Fibroblast of peridontal ligament (primary cell): ENCODE measurements around the gene EFCAB6.

ENCODE experiments used
- DNase-seq: peaks from one replicate; pipeline ENCODE4 v3.0.0-alpha.2; 2010; ENCODE audit errors: extremely low read depth

Gene EFCAB6

DNA sequence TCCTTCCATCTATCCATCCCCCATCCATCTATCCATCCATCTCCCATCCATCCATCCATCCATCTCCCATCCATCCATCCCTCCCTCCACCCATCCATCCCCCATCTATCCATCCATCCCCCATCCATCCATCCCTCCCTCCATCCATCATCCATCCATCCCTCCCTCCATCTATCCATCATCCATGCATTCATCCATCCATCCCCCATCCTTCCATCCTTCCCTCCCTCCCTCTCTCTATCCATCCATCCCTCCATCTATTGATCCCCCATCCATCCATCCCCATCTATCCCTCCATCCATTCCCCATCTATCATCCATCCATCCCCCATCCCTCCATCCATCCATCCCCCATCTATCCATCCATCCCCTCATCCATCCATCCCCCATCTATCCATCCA is 303.6 kb downstream of the EFCAB6 start:
- DNase-seq, result no peak

DNA sequence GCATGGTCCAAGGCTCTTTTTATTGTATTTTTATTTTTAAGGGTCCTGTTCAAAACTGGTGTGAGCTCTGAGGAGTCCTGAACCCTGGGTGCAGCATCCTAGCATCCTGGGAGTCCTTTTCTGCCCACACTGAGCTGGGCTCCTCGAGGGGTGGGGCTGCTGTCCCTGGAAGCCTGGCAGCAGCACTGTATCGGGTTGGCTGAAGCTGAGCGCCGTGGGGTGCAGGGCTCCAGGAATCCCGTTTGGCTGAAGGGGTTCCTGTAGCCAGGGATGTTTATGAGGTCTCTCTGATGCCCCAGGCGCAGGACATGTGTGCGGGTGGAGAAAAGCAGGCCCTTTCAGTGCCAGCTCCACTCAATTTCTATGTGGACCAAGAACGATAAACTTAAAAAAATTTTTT is 304.9 kb downstream of the EFCAB6 start:
- DNase-seq, result no peak

DNA sequence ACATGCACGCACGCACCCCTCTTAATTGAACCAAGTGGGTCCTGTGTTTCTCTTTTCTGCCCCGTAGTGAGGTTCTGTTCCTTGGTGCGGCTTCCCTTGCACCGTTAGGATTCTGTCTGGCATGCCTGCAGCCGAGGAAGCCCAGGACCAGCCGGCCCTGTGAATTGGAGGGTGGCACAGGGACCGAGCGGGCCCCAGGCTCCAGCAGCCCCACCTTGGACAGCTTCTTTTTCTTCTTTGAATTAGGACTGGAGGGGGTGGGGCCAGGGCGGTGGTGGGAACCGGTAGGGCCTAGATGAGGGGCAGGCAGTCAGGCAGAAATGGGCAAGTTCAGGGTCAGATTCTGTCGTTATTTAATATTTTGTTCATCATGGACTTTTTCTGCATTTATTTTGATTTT is 305.6 kb downstream of the EFCAB6 start:
- DNase-seq, result no peak

DNA sequence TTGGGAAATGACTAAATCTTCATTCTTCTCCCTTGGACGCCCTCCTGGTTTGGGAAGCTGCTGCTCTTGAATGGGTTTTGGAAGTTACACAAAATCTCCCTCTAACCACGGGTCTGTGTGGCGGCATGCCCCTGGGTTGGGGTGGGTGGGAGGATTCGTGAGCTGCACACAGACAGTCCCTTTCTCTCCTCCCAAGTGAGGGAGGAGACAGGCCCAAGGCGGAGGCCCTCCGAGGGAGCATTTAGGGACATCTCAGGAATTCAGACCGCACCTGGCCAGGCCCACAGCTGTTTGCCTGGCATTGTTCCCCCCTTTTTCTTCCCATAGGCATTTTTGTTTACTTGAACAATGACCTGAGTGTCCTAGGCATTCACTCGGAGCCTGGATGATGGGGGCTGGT is 306.2 kb downstream of the EFCAB6 start:
- DNase-seq, result no peak

DNA sequence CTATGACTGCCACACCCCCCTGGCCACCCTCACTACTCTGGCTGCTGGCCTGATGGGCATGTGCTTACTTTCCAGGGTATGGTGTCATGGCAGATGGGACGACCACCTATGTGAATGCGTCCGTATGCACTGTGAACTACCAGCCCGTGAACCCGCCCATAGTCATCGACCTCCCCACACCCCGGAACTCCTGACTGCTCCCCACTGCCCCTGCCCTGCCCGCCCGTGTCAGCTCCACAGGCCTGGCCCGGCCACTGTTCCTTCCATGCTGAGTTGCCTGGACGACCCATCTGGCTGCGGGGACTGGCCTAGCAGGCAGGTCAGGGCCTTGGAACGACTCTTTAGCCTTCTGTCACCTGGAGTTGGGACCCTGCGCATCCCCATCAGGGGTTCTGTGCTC is 306.7 kb downstream of the EFCAB6 start:
- DNase-seq, result no peak

DNA sequence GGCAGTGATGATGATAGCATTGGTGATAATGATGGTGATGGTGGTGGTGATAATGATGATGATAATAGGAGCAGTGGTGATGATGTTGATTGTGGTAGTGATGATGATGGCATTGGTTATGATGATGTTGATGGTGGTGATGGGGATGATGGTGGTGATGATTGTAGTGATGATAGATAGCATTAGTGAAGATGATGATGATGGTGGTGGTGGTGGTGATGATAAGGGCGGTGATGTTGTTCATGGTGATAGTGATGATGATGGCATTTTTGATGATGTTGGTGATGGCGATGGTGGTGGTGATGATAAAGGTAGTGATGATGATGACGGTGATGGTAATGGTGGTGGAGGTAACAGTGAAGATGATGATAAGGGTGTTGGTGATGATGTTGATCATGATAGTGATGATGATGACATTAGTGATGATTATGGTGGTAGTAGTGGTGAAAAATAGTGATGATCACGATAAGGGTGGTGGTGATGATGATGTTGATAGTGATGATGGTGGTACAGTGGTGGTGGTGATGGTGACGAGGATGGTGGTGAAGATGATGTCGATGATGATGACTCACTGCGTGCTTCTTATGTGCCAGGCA is 307.3 kb downstream of the EFCAB6 start:
- no peak for DNase-seq

DNA sequence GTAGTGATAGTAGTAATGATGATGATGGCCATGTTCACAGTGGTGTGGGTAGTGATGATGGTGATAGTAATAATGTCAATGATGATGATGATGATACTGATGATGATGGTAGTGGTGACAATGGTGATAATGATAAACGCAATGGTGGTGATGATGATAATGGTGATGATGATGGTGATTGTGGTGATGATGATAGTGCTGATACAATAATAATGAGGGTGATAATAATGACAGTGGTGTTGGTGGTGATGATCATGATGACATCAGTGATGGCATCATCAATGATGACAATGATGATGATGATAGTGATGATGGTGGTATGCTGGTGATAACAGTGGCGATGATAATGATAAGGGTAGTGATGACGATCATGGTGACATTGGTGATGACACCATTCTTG is 308.0 kb downstream of the EFCAB6 start:
- DNase-seq, result no peak

DNA sequence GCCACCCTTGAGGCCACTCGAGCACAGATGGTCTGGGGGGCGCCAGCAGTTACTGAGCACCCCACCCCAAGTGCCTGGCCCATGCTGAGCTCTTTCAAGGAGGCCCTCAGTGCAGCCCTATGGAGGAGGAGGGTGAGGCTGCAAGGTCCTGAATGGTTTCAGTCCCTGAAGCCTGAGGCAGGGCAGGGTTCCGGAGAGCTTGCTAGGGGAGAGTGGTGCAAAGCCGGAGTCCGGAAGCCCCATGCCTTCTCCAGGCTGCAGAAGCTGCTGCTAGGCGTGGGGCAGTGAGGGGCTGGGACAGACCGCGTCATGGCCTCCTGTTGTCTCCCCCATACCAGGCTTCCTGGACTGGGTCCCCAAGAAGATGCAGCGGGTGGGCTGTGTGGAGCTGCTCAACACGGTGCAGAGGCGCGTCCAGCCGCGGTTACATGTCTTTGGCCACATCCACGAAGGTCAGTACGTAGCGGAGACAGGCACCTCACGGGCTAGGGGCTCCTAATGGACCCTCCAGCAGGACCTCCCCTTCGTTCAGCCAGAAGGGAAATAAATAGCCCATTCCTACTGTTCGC is 309.7 kb downstream of the EFCAB6 start:
- DNase-seq, result no peak

DNA sequence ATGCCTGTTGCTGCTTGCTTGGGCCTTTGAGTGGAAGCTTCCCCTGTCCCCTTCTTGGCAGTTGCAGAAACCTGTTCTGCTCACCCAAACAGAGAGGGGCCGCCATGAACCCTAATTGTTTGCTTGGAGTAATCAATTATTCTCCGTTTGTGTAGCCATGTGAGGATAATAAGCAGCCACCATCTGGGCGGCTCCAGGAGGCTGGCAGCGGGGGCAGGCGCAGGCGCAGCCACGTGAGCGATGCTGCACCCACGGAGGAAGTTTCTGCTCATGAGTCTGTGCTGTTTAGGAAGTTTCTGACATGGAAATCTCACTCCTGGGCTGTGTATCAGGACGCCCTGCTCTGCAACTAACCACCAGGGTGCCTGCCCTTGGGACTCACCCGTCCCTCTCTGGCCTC is 310.2 kb downstream of the EFCAB6 start:
- no peak for DNase-seq

DNA sequence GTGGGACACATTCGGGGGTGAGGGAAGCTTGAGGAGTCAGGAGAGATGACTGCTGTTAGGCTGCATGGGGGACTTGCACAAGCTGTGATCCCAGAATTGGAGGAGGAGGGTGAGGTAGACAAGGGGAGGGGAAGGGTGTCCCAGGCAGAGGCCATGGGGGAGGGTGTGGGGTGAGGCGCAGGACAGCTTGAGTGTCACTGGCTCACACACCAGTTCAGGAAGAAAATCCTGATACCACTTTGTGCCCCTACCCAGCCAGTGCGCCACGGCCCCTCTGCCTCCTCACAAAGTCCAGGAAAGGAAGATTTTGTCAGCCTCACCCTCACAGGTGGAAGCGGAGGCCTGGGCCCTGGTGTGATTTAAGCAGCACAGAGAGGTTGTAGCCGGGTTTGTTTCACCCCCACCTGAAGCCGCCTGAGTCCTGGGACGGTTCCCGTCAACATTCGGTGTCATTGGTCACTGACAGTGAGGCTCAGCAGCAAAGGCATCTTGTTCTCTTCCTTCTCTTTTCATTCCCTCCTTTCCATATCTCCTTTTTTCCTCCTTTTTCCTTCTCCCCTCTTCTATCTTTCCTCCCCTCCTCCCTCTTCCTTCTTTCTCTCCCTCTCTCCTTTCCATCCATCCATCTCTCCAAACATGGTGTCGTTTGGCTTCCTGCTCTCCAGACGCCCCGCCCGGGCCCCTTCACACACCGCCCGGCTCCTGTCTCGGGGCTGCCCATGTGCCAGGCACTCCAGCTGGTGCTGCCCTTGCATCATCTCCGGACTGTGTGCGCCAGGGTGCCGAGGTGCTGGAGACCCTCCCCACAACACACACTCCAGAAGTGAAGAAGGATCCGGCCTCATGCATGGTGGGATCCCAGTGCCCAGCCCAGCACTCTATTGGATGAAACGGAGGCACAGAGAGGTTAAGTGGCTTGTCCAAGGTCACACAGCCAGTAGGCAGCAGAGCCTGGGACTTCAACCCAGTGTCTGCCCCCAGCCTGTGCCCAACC is 311.0 kb downstream of the EFCAB6 start:
- DNase-seq, result no peak

DNA sequence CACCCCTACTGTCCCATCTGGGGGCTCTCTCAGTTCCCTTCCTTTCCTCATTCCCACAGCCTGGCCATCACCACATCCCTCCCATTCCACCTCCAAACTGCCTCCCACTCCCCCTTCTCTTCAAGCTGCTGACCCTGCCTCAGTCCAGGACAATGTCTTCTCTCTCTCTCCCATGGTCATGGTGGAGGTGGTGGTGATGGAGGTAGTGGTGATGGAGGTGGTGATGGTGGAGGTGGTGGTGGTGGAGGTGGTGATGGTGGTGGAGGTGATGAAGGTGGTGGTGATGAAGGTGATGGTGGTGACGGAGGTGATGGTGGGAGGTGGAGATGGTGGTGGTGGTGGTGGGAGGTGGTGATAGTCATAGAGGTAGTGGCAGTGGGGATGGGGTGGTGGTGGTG is 313.2 kb downstream of the EFCAB6 start:
- no peak for DNase-seq

DNA sequence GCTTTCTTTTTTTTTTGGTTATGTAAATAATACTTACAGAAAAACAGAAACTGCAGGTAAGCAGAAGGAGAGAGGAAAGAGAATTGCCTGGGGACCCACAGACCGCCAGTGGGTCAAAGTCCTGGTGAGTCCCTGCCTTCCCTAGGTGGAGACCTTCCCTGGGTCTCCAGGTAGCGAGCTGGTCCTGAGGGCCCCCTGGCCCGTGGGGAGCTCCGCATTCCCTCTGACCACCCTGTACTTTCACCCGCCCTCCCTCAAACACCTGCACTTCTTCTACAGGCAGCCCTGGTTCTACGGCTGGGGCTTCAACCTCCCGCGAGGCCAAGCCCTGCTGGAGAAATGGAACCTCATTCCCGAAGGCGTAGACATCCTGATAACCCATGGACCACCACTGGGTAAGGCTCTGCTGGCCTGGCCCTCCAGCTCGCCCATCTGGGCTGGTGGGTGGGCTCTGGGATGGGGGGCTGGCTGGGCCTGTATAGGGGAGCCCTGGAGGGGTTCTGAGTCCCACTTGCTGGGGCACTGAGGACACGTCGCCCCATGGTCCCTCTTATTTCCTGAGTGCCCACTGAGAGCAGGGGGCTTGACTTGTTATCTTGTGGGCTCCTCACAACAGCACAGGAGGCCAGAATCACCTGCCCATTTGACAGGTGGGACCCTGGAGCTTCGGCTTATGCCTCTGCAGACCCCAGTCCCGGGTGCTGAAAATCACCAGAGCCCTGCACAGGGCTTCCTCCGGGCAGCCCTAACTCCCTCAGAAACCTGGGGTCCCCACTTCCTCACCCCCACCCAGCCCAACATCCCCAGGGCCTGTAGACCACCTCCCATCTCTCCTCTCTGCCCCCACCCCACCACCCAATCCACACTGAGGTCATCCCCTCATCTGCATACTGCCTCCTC is 313.9 kb downstream of the EFCAB6 start:
- DNase-seq, result no peak

DNA sequence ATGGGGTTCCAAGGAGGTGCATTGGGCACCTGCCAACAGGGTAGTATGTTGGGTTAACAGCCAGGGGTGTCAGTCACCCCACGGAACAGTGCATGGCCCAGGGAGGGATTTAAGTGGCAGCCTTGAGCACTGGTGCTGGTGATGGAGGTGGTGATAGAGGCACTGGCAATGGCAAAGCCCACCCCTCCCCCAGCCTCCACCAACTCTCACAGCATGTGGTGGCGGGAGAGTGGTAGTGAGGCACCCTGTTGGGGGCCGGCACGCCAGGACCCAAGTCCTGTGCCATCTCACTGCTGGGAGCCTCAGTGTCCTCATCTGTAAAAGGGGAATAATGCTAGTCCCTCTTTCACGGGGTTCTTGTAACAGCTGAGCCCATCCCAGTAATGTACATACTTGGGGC is 318.8 kb downstream of the EFCAB6 start:
- DNase-seq, result no peak

DNA sequence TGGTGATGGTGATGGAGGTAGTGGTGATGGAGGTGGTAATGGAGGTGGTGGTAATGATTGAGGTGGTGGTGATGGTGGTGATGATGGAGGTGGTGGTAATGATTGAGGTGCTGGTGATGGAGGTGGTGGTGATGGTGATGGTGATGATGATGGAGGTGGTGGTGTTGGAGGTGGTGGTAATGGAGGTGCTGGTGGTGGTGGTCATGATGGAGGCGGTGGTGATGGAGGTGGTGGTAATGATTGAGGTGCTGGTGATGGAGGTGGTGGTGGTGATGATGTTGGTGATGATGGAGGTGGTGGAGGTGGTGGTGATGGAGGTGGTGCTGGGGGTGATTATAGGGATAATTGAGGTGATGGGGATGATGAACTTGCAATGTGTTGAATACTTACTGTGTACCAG is 320.4 kb downstream of the EFCAB6 start:
- no peak for DNase-seq

DNA sequence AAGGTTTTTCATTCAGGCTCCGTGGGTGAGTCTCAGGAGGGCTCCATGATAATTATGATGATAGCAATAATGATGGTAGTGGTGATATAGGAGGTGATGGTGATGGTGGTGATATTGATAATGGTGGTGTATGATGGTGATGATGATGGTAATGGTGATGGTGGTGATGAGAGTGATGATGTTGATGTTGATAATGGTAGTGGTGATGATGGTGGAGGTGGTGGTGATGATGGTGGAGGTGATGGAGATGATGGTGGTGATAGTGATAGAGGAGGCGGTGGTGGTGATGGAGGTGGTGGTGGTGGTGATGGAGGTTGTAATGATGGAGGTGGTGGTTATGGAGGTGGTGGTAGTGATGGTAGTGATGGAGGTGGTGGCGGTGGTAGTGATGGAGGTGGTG is 320.9 kb downstream of the EFCAB6 start:
- no peak for DNase-seq

DNA sequence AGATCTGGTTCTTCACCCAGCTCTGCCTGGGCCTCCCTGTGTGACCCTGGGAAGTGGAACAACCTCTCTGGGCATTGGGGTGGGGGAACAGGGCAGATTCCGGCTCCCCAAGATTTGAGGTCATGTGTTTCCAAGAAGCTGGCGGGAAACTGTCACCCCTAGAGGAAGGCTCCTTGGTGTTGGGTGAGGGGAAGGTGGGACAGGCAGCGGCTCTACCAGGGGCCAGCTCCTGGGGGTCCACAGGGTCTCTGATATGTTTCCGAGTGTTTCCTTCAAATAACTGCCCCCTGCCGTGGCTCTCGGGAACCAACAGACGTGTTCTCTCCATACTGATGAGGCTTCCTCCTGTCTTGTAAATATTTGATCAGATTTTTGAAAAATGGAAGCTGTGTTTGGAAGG is 321.8 kb downstream of the EFCAB6 start:
- no peak for DNase-seq

DNA sequence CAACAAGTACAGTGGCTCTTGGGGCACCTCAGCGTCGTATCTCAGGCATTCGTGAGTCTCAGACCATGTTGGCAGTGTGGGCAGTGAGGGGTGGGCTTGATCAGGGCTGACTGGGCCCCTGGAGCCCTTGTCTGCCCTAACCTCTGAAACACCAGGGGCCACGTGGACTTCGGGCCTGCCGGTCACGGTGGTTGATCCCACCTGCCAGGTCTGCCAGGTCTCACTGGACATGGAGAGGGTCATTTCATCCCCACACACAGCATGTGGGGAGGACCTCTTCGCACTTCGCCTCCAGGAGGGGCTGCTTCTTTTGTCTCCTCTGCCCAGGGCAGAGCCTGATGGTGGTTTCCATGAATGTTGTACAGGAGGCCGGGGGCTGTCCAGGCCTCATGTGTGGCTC is 323.2 kb downstream of the EFCAB6 start:
- DNase-seq, result no peak

DNA sequence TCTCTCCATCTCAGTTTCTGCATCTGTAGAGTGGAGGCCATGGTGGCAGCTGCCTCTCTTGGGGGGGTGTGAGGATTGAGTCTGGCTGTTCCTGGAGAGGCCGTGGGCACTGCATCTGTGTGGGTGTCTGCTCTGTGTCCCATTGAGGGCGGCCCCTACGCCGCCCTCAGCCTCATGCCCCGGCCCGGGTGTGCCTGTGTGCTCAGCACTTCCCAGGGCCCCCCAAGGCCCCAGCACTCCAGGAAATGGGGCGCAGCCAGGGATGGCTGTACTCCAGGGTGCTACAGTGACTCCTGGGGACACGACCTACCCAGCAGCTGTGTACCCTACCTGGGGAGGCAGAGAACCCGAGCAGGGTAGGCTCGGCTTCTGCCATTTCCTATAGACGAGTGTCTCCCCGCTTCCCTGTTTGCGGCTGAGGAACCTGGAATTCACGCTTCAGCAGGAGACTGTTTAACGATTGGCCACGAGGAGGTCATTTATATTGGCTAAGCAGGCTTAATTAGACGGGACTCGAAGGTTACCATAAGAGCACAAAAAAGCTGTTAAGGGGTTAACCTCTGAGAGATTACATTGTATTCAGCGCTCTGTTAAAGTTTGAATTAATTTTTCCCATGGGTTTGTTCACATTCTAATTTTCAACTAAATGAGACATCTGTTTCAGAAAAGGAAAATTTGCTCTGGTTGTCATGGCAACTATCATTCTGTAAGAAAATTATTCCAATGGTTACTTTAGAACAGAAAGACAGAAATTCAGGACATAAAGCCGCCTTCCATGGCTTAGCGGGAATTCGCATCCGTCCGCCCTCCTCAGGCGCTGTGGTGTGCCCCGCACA is 323.9 kb downstream of the EFCAB6 start:
- DNase-seq, result peak; percentile 1

DNA sequence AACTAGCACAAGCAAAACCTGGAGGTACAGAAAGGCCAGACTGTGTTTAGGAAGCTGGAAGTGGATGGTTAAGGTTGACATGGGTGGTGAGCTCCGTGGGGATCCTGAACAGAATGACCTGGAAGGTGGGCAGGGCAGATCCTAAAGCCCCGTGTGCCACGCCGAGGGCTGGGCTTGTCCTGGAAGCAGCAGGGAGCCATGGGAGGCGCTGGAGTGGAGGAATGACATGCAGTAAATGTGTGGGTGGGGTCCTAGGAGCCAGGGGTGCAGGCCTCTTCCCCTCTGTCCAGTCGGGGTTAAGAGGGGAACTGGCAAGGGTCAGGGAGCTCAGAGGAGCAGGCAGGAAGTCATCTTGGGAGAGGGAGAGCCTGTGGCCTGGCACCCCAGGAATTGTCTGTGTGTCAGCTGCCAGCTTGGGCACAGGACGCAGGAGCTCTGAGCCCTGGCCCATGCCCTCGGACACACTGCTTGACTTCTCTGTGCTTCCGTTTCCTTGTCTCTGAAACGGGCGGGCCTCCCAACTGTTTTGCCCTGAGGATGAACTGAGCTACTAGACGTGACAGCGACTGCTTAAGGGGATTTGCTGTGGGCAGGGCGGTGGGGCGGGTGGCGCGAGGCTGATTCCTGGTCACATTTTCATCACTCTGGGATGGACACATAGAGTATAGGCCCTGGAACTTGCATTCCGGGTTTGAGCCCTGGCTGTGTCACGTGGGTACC is 324.6 kb downstream of the EFCAB6 start:
- DNase-seq, result no peak

DNA sequence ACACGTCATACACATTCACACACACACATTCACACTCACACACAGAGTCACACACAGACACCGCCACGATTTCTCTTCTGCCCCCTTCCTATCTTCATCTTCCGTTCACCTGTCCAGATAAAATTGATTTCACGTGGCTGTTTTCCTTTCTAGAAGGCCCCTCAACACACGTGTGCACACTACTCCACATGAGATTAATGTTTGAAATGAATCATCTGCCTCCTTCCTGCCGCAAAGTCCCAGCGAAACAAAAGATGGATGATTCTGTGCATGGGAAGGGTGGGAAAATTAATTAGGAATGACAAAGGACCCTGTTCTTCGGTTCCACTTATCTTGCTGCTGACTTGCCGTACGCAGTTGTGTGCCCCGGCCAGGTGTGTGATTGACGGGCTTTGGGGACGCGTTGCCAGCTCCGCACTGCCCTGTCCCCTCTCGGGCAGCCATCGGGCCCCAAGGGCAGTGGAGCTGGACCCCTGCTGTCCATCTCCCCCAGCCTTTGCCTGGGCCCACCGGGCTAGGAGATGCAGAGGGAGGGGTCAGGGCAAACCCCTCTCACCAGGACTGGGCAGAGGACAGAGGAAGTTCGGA is 326.5 kb downstream of the EFCAB6 start:
- no peak for DNase-seq
